NT2/D1 (cell line): ENCODE data around the gene EGLN1.

ENCODE experiments used
- SUZ12 ChIP-seq: IDR thresholded peaks from 2 replicates; pipeline ENCODE4 v1.6.1; 2011; ENCODE audit not compliant: insufficient read length, insufficient read depth; ENCODE audit errors: extremely low read depth
- YY1 ChIP-seq: IDR thresholded peaks from 2 replicates; pipeline ENCODE4 v1.6.1; 2011; ENCODE audit not compliant: insufficient read length, insufficient read depth
- ZNF274 ChIP-seq: IDR thresholded peaks from 2 replicates; pipeline ENCODE4 v1.6.1; 2011; ENCODE audit warnings: mild to moderate bottlenecking, low read depth, low read length

DNA sequence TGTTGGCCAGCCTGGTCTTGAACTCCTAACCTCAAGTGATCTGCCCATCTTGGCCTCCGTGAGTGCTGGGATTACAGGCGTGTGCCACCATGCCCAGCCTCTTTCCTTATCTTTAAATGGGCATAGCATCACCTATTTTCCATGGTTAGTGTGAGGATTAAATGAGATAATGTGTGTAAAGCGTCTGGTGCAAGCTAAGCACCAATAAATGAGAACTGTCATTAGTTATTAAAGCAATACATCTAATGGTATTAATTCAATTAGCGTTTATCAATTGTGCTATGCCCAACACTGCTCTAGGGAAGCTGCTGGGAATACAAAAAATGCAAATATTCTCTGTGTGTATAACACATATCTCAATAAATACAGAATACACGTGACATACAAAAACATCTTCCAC lies 94.5 kb downstream of the EGLN1 start:
- TF ChIP-seq YY1 = no peak
- no peak for TF ChIP-seq ZNF274
- no peak for TF ChIP-seq SUZ12
